ENCODE data around the gene WDR45B. TPM values are rescaled to one million over a fixed set of nuclear protein-coding genes. Genes with fewer than 3 reads are reported as not detected.
"Not testable (repeated sequence)": the region's sequence is repeated elsewhere in the genome, so short reads cannot be mapped to it uniquely, and the experiment has no call there.

The WDR45B gene
- total RNA-seq, 1 experiment from 2014 or later = 110 TPM

DNA sequence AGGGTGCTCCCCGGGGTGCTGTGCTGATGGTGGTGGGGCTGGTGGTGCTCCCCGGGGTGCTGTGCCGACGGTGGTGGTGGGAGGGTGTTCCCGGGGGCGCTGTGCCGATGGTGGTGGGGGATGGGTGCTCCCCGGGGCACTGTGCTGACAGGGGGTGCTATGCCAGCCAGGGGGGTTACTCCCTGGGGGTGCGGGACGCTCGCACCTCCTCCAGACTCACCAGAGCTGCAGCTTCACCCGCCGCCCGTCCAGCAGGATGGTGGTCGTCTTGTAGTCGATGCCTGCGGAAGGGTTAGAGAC is 16.0 kb upstream of the WDR45B start:
- Histone ChIP-seq H3K9me3 (no peaks in the 10 kb centered on the region), H3K36me3 (no peaks in the 10 kb centered on the region), H3K27me3 (no peaks in the 10 kb centered on the region), H3K4me3 (no peak overlapping the region)
- no peak for DNase-seq

- H3K27me3 ChIP-seq = no peaks in the 10 kb centered on the region
- no peak for DNase-seq
Measured at GRCh38 chr17:82663381-82664275, 15.4 kb upstream of the WDR45B start.

DNA sequence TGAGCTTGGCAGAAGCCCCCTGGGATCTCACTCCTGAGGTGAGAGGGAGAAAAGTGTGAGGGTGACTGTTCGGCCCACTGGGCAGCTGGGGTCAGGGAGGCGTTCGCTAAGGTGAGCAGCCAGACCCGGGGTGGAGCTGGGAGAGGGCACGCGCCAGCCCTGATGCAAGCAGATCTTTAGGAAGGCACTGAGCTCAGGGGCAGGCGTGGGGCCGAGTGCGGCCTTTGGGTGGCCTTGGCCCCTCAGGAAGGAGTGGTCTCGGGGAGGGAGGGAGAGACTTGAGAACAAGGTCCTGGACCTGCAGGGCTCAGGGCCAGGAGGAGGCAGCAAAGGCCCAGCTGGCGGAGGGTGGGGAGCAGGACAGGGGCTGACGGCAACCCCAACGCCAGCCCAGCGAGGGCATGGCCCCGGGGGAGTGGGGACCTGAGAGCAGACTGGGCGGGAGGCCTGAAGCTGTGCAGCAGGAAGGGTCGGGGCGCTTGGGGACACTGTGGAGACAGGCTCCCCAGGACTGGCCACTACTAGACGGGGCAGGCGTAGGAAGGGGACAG is 14.5 kb upstream of the WDR45B start:
- no peak for DNase-seq
- Histone ChIP-seq H3K36me3 (no peaks in the 10 kb centered on the region), H3K4me3 (no peak overlapping the region), H3K9me3 (no peaks in the 10 kb centered on the region), H3K27me3 (no peaks in the 10 kb centered on the region)

More at GRCh38 chr17:82663381-82664275, 15.4 kb upstream of the WDR45B start:
- H3K4me3 ChIP-seq = no peak overlapping the region
- H3K36me3 ChIP-seq = no peaks in the 10 kb centered on the region
- no peaks in the 10 kb centered on the region for H3K9me3 ChIP-seq

DNA sequence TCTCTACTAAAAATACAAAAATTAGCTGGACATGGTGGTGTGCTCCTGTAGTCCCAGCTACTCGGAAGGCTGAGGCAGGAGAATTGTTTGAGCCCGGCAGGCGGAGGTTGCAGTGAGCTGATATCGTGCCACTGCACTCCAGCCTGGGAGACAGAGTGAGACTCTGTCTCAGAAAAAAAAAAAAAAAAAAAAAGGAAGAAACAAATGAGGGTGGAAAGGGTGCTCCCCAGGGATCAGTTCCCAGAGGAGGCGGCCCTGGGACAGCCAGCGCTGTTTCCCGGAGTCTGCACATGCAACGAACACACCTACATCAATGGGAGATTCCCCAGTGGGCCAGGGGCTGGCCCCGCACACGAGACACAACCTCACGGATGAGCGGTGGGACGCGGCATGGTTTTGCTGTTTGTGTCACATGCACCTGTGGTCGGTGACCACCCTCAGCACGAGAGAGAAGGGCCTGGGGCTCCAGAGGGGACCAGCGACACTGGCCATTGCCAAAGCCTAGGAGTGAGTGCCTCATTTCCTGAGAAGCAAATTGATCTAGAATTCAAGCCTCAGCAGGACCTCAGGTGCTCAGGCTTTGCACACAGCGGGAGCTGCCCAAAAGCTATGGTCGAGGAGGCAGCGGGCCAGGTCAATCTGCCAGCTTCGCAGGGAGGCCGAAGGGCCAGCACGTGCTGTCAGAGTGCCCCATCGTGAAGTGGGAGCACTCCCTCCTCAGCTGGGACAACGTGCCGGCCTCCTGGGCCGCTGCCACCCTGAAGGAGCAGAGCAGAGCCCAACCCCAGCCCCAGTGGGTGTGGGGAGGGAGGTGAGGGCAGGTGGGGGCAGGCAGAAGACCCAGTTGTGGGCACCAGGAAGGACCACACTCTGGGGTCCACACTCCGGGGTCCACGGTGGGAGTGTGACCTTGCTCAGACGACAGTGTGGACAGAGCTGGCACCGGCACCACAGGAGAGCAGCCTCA is 13.8 kb upstream of the WDR45B start:
- Histone ChIP-seq H3K4me3 (no peak overlapping the region), H3K36me3 (no peaks in the 10 kb centered on the region), H3K27me3 (no peaks in the 10 kb centered on the region), H3K9me3 (no peaks in the 10 kb centered on the region)
- DNase-seq = no peak

DNA sequence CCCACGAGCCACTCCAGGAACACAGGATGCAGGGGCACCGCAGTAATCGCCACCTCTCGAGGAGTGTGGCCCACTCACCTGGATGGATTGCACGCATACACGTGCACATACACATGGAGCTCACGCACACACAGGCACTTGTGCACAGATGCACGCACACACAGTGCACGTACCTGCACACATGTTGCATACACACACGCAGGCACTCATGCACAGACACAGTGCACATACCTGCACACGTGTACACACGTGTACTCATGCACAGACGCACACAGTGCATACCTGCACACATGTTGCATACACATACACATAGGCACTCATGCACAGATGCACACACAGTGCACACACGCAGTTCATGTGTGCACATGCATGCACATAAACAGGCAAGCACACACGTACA is 11.6 kb upstream of the WDR45B start:
- no peak overlapping the region for H3K4me3 ChIP-seq
- H3K27me3 ChIP-seq = no peaks in the 10 kb centered on the region
- no peaks in the 10 kb centered on the region for H3K9me3 ChIP-seq
- no peak for DNase-seq
- H3K36me3 ChIP-seq = no peaks in the 10 kb centered on the region

- Histone ChIP-seq H3K27me3 (no peaks in the 10 kb centered on the region), H3K4me3 (no peak overlapping the region), H3K36me3 (no peaks in the 10 kb centered on the region), H3K9me3 (no peaks in the 10 kb centered on the region)
- no peak for DNase-seq
Measured at GRCh38 chr17:82658796-82659452, 10.7 kb upstream of the WDR45B start.

DNA sequence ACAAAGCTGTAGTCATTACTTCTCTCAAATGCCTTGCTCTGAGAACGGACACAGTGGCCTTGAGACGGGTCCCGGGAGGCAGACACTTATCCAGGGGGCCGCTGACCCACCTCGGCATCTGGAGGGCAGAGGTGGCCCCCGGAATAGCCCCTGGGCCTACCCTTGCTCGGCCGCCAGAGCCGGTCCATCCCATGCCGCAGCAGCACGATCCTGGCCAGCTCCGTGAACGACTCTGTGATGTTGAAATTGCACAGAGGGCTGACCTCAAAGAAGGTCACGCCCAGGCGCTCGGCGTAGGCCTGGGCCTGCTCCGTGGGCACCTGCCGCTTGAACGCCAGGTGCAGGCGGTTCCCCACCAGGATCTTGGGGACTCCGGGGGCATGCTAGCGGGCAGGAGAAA is 10.1 kb upstream of the WDR45B start:
- no peak for DNase-seq
- H3K36me3 ChIP-seq = no peaks in the 10 kb centered on the region
- no peaks in the 10 kb centered on the region for H3K27me3 ChIP-seq
- no peak overlapping the region for H3K4me3 ChIP-seq
- H3K9me3 ChIP-seq = no peaks in the 10 kb centered on the region

GRCh38 chr17:82657926-82658325 is 9.7 kb upstream of the WDR45B start:
- no peak for DNase-seq
- H3K36me3 ChIP-seq = no peaks in the 10 kb centered on the region
- no peaks in the 10 kb centered on the region for H3K9me3 ChIP-seq
- H3K27me3 ChIP-seq = no peaks in the 10 kb centered on the region
- no peak overlapping the region for H3K4me3 ChIP-seq

DNA sequence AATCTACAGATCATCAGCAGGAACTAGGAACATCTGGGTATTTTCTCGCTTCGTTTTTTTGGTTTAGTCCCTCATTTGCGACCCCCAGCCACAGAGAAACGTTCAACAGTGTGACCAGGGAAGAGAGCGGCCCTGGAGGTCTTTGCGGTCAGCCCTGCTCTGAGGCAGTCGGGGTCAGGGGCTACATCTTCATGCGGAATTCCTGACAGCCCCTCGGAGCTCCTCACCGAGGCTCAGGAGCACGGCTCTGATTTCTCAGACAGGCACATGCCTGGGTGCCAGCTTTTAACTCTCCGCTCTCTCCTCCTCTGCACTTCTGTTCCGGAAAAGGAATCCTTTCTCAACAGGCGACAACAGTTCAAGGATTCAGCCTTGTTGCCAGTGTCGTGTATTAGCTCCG is 8.0 kb upstream of the WDR45B start:
- DNase-seq = no peak
- Histone ChIP-seq H3K4me3 (no peak overlapping the region), H3K9me3 (no peaks in the 10 kb centered on the region), H3K27me3 (no peaks in the 10 kb centered on the region), H3K36me3 (no peaks in the 10 kb centered on the region)

DNA sequence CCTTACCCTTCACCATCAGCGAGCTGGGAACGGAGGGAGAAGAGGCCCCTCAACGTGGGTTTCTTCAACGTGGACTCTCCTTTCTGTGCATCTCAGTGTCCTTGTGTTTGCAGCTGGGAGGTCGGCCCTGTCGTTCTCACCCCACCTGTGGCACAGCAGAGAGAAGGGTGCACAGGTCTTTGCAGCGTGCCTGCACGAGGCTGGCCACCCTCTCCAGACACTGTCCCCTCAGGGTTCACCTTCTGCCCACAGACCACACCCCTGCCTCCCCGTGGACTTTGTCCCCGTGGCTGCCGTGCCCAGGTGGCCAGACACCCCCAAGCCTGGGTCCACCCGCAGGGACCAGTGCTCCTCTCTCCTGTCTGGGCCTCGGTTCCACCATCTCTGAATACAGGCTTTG is 7.3 kb upstream of the WDR45B start:
- DNase-seq = no peak
- Histone ChIP-seq H3K36me3 (no peaks in the 10 kb centered on the region), H3K4me3 (no peak overlapping the region), H3K9me3 (no peaks in the 10 kb centered on the region), H3K27me3 (no peaks in the 10 kb centered on the region)

DNA sequence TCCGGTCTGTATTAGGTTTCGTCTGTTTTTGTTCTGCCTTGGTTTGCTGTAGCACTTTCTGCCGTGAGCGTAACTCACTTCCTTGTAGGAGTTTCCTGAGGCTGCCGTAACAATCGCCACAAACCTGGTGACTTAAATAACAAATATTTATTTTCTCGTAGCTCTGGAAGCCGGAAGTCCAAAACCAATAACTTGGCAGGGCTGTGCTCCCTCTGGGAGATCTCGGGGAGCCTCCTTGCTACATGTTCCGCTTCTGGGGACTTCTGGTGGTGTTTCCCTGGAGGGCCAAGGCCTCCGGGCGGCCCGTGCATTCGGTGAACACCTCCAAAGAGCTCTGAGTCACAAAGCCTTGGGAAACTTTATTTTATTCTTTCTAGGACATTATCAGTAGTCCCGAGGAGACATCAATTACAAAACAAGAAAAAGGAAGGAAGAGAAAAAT is 6.8 kb upstream of the WDR45B start:
- H3K9me3 ChIP-seq = no peaks in the 10 kb centered on the region
- DNase-seq = no peak
- H3K36me3 ChIP-seq = no peaks in the 10 kb centered on the region
- H3K4me3 ChIP-seq = no peak overlapping the region
- H3K27me3 ChIP-seq = no peaks in the 10 kb centered on the region

- not testable (repeated sequence) for H3K4me3 ChIP-seq, H3K36me3 ChIP-seq, H3K9me3 ChIP-seq, DNase-seq, H3K27me3 ChIP-seq
Measured at GRCh38 chr17:82654611-82655010, 6.4 kb upstream of the WDR45B start.

DNA sequence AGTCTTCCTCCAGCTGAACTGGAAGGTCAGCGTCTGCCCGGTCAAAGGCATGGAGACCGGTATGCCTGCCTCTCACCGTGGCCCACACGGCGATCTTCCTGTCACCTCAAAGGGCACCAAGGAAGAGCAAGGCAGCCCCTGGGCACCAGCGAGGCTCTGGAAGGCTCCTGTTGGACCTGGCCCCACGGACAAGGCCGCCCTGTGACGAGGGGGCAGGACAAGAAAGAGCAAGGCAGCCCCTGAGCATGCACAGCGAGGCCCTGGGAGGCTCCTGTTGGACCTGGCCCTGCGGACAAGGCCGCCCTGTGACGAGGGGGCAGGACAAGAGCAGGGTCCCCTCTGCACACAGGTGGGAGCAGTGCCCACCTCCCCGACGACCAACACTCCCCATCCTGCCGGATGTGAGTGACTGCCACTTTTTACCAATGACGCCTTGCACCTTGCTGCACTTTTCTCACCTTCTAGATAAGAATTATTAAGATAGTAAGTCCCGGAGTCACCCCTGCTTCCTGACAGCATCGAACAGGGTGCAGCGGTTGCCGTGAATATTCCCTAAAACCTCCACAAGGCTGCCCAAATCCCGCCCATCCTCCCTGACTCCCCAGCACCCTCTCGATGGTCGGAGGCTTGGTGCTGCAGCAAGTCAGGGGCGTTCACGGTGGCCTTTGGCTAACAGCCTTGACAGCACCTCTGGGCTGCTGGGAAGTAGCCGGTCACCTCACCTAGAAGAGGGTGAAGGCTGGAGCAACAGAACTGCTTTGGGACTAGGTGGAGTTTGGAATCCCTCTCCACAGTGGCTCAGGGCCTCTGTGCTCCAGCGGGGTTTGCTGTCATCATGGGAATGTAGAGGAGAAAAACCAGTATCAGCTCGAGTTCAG is 5.6 kb upstream of the WDR45B start:
- DNase-seq = no peak
- H3K4me3 ChIP-seq = no peak overlapping the region
- H3K27me3 ChIP-seq = no peaks in the 10 kb centered on the region
- no peaks in the 10 kb centered on the region for H3K9me3 ChIP-seq
- no peaks in the 10 kb centered on the region for H3K36me3 ChIP-seq

DNA sequence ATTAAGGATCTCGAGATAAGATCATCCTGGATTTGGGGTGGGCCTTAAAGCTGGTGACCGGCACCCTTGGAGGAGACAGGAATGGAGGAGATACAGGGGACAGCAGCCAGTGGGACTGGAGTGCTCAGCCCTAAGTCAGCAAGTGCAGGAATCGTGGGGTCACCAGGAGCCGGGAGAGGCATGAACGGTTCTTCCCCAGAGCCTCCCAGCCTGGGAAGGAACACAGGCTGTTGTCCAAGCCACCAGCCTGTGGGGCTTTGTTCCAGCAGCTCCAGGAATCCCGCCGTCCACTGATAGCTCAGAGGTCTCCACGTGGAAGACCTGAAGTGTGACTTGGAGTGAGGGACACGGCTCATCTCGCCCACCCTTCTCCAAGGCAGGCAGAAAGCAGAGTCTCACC is 2.5 kb upstream of the WDR45B start:
- DNase-seq = no peak

GRCh38 chr17:82649501-82650261 is 1.4 kb upstream of the WDR45B start:
- Histone ChIP-seq H3K36me3 (peaks cover 9% of the 10 kb centered on the region), H3K9me3 (no peaks in the 10 kb centered on the region)
- DNase-seq = no peak

More for the DNA sequence above, 2.5 kb upstream of the WDR45B start:
- no peaks in the 10 kb centered on the region for H3K9me3 ChIP-seq
- no peak overlapping the region for H3K4me3 ChIP-seq
- H3K27me3 ChIP-seq = no peaks in the 10 kb centered on the region
- H3K36me3 ChIP-seq = peaks cover 6% of the 10 kb centered on the region

More at GRCh38 chr17:82649501-82650261, 1.4 kb upstream of the WDR45B start:
- H3K27me3 ChIP-seq = no peaks in the 10 kb centered on the region
- H3K4me3 ChIP-seq = no peak overlapping the region
